GM18519 (cell line): ENCODE data around the gene CRABP2.

Experiments used
- ATAC-seq: cut with Tn5 transposase; IDR thresholded peaks from one replicate; pipeline ENCODE4 v1.9.1; 2021; ENCODE audit warnings: mild to moderate bottlenecking, moderate library complexity; ENCODE audit not compliant: unreplicated experiment, low FRiP score

Gene CRABP2

GRCh38 chr1:156659988-156660751, 45.2 kb downstream of the CRABP2 start:
- peak; percentile 44 for ATAC-seq

- ATAC-seq: no peak
Measured at GRCh38 chr1:156659661-156659987, 45.8 kb downstream of the CRABP2 start.

GRCh38 chr1:156658945-156659574, 46.3 kb downstream of the CRABP2 start:
- ATAC-seq: no peak

GRCh38 chr1:156658496-156658895, 46.9 kb downstream of the CRABP2 start:
- no peak for ATAC-seq

DNA sequence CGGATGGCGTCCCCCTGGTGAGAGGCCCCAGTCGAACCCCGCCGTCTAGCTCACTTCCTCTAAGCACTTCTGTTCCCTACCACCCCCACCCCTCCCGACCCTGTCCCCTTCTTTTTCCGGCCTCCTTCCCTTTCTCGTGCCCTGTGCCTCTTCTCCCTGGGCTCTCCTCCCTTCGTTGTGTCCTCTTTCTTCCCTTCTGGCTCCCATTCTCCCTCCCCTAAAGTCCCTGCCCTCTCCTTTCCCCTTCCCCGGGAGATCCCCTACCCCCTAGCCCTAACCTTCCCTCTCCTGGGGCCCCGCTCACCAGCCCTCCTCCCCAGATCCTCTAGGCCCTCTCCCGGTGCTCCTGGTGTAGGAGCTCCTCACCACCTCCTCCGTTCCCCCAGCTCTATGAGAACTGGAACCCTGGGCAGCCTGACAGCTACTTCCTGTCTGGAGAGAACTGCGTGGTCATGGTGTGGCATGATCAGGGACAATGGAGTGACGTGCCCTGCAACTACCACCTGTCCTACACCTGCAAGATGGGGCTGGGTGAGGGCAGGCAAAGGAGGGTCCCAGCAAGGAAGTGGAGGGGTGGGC, 47.6 kb downstream of the CRABP2 start:
- ATAC-seq: no peak

GRCh38 chr1:156656806-156657740, 48.3 kb downstream of the CRABP2 start:
- ATAC-seq: no peak

DNA sequence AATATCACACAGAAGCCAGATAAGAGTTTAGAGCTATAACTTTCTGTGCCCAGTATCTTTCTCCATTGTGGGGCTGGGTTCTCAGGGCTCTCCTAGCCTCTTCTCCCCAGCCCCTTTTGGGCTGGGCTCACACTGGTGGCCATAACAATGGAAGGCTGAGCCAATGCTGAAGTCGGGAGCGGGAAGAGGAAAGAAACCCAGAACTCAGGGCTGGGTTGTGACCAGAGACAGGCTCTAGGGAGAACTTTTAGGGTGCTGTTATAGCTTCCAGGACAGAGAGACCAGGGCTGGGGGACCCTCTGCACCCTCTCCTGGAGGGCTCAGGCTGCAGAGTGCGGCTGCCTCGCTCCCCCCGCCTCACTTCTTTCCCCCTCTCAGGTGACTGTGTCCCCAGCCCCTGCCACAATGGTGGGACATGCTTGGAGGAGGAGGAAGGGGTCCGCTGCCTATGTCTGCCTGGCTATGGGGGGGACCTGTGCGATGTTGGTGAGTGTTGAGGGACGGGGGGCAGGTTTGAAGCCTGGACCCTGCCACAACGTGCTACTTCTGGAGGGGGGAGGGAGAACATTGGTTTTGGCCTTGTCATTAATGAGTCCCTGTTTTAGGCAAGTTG, 49.4 kb downstream of the CRABP2 start:
- no peak for ATAC-seq

DNA sequence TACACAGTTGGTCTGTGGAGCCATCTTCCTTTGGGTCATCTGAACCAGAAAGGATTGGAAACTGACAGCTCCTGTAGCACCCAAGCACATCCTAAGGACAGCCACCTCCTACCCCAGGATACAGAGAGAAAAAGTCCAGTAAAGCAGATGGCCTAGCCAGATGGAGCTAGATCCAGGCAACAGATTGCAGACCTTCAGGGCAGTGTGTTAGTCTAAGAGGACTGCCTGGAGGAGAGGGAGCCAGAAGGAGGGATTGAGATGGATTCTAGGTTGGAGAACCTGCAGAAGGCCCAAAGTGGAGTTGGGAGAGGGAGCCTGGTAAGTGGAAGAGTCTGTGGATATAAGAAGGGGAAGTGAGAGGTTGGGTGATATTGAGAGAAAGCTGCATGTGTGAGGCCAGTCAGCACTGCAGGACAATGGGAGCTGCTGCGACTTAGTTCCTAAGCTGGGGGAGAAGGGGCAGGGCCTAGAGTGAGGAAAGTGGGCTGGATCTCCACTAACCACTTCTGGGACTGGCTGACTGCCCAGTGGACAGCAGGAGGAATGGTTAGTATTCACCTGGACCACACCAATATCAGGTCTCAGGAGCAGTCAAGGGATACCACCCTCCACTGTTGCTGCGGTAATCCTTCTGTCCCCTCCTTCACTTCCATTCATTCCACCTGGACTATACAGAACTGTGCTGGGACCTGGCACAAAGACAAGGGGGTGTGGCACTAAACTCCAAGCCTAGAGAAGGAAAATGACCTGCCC, 50.1 kb downstream of the CRABP2 start:
- ATAC-seq: no peak

- ATAC-seq: no peak
Measured at GRCh38 chr1:156654700-156655099, 50.7 kb downstream of the CRABP2 start.

GRCh38 chr1:156652992-156653355, 52.4 kb downstream of the CRABP2 start:
- ATAC-seq: no peak

DNA sequence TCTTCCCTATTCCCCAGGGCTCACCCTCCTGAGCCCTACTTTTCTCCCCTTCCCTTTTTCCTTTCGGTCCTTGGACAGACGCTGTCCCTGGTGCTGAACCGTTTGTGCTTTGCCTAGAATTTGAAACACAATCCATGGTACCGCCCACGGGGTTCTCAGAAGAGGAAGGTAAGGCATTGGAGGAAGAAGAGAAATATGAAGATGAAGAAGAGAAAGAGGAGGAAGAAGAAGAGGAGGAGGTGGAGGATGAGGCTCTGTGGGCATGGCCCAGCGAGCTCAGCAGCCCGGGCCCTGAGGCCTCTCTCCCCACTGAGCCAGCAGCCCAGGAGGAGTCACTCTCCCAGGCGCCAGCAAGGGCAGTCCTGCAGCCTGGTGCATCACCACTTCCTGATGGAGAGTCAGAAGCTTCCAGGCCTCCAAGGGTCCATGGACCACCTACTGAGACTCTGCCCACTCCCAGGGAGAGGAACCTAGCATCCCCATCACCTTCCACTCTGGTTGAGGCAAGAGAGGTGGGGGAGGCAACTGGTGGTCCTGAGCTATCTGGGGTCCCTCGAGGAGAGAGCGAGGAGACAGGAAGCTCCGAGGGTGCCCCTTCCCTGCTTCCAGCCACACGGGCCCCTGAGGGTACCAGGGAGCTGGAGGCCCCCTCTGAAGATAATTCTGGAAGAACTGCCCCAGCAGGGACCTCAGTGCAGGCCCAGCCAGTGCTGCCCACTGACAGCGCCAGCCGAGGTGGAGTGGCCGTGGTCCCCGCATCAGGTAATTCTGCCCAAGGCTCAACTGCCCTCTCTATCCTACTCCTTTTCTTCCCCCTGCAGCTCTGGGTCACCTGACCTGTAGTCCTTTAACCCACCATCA, 53.0 kb downstream of the CRABP2 start:
- ATAC-seq: no peak
